Measurements from ENCODE around the gene NKX6-1. TPM values are rescaled to one million over a fixed set of nuclear protein-coding genes. Genes with fewer than 3 reads are reported as not detected.

The NKX6-1 gene
- total RNA-seq, 2 donors from 2014 or later, result 0.14 to 0.40 TPM

GRCh38 chr4:84497504-84498202 is 1.4 kb downstream of the NKX6-1 start:
- Histone ChIP-seq H3K36me3 (no peaks in the 10 kb centered on the region), H3K27me3 (replicated peaks; ENCODE audit: insufficient read depth) (peaks cover 83% of the 10 kb centered on the region), H3K4me1 (replicated peaks) (no peaks in the 10 kb centered on the region), H3K27ac (no peak overlapping the region), H3K9me3 (no peaks in the 10 kb centered on the region), H3K4me3 (peak overlapping the region; percentile 12 to 13)
- TF ChIP-seq CTCF (IDR thresholded peaks at IDR 0.05) (no peak), POLR2AphosphoS5 (IDR thresholded peaks at IDR 0.05) (no peak), POLR2A (IDR thresholded peaks at IDR 0.05) (no peak)
- 5% methylated on average over 55 of the region's 73 CpGs for WGBS
- intact Hi-C loops (cut with DNase I), result no loop called here
- DNase-seq (ENCODE audit: low spot score), result no peak

- no peak for TF ChIP-seq POLR2AphosphoS5 (IDR thresholded peaks at IDR 0.05)
- no peak for TF ChIP-seq CTCF (IDR thresholded peaks at IDR 0.05)
- TF ChIP-seq POLR2A (IDR thresholded peaks at IDR 0.05), result no peak
- Histone ChIP-seq H3K27ac (no peak overlapping the region), H3K4me3 (no peak overlapping the region), H3K36me3 (no peaks in the 10 kb centered on the region), H3K9me3 (no peaks in the 10 kb centered on the region), H3K27me3 (replicated peaks; ENCODE audit: insufficient read depth) (peaks cover 83% of the 10 kb centered on the region), H3K4me1 (replicated peaks) (no peaks in the 10 kb centered on the region)
- intact Hi-C loops (cut with DNase I), result no loop called here
- DNase-seq (ENCODE audit: low spot score), result no peak
- WGBS, result 10% methylated on average over 52 of the region's 53 CpGs
These were observed 2.2 kb downstream of the NKX6-1 start for GRCh38 chr4:84496706-84497503.

GRCh38 chr4:84496331-84496705 is 2.8 kb downstream of the NKX6-1 start:
- Histone ChIP-seq H3K4me3 (no peak overlapping the region), H3K9me3 (no peaks in the 10 kb centered on the region), H3K27ac (no peak overlapping the region), H3K4me1 (replicated peaks) (no peaks in the 10 kb centered on the region), H3K36me3 (no peaks in the 10 kb centered on the region), H3K27me3 (replicated peaks; ENCODE audit: insufficient read depth) (peaks cover 83% of the 10 kb centered on the region)
- no peak for DNase-seq (ENCODE audit: low spot score)
- intact Hi-C loops (cut with DNase I), result no loop called here
- TF ChIP-seq CTCF (IDR thresholded peaks at IDR 0.05), result no peak
- no peak for TF ChIP-seq POLR2A (IDR thresholded peaks at IDR 0.05)
- TF ChIP-seq POLR2AphosphoS5 (IDR thresholded peaks at IDR 0.05), result no peak
- 19% methylated on average over 24 of the region's 24 CpGs for WGBS

GRCh38 chr4:84495794-84496261 is 3.3 kb downstream of the NKX6-1 start:
- TF ChIP-seq POLR2A (IDR thresholded peaks at IDR 0.05) (no peak), POLR2AphosphoS5 (IDR thresholded peaks at IDR 0.05) (no peak), CTCF (IDR thresholded peaks at IDR 0.05) (no peak)
- intact Hi-C loops (cut with DNase I), result no loop called here
- Histone ChIP-seq H3K4me1 (replicated peaks) (no peaks in the 10 kb centered on the region), H3K9me3 (no peaks in the 10 kb centered on the region), H3K27me3 (replicated peaks; ENCODE audit: insufficient read depth) (peaks cover 81% of the 10 kb centered on the region), H3K4me3 (no peak overlapping the region), H3K36me3 (no peaks in the 10 kb centered on the region), H3K27ac (no peak overlapping the region)
- DNase-seq (ENCODE audit: low spot score), result no peak
- 9% methylated on average over 23 of the region's 23 CpGs for WGBS
